ENCODE results near the gene CCDC32.
"Not testable (repeated sequence)": the region's sequence is repeated elsewhere in the genome, so short reads cannot be mapped to it uniquely, and the experiment has no call there.

The CCDC32 gene

GRCh38 chr15:40591389-40591788 is 26.5 kb upstream of the CCDC32 start:
- Histone ChIP-seq H3K27me3 (ENCODE audit: insufficient read depth, low read depth) (no peaks in the 10 kb centered on the region), H3K4me3 (IDR thresholded peaks at IDR 0.05; ENCODE audit: insufficient read depth, low read depth, low read length) (no peak overlapping the region), H3K27ac (no peak overlapping the region), H4K20me1 (ENCODE audit: insufficient read depth) (no peaks in the 10 kb centered on the region), H3K79me2 (ENCODE audit: insufficient read depth, low read depth) (peaks cover 19% of the 10 kb centered on the region), H3K9ac (no peak overlapping the region), H3K36me3 (ENCODE audit: insufficient read depth) (no peaks in the 10 kb centered on the region), H3K4me1 (ENCODE audit: low read depth, poor library complexity, severe bottlenecking) (peaks cover 34% of the 10 kb centered on the region), H3K4me2 (no peak overlapping the region), H2AFZ (ENCODE audit: low read depth) (no peak overlapping the region)
- TF ChIP-seq CTCF (conservative IDR thresholded peaks at IDR 0.05; ENCODE audit: low read depth, low read length), result no peak

GRCh38 chr15:40590667-40591050 is 25.8 kb upstream of the CCDC32 start:
- H4K20me1 ChIP-seq (ENCODE audit: insufficient read depth), result no peaks in the 10 kb centered on the region
- no peak overlapping the region for H2AFZ ChIP-seq (ENCODE audit: low read depth)
- no peaks in the 10 kb centered on the region for H3K27me3 ChIP-seq (ENCODE audit: insufficient read depth, low read depth)
- H3K4me1 ChIP-seq (ENCODE audit: low read depth, poor library complexity, severe bottlenecking), result peaks cover 27% of the 10 kb centered on the region
- TF ChIP-seq CTCF (conservative IDR thresholded peaks at IDR 0.05; ENCODE audit: low read depth, low read length), result no peak
- no peak overlapping the region for H3K9ac ChIP-seq
- H3K4me2 ChIP-seq, result no peak overlapping the region
- H3K27ac ChIP-seq, result no peak overlapping the region
- H3K36me3 ChIP-seq (ENCODE audit: insufficient read depth), result no peaks in the 10 kb centered on the region
- H3K4me3 ChIP-seq (IDR thresholded peaks at IDR 0.05; ENCODE audit: insufficient read depth, low read depth, low read length), result no peak overlapping the region
- H3K79me2 ChIP-seq (ENCODE audit: insufficient read depth, low read depth), result peaks cover 11% of the 10 kb centered on the region

GRCh38 chr15:40584191-40584590 is 19.3 kb upstream of the CCDC32 start:
- H3K27me3 ChIP-seq (ENCODE audit: insufficient read depth, low read depth), result no peaks in the 10 kb centered on the region
- no peak overlapping the region for H2AFZ ChIP-seq (ENCODE audit: low read depth)
- H3K27ac ChIP-seq, result no peak overlapping the region
- no peaks in the 10 kb centered on the region for H4K20me1 ChIP-seq (ENCODE audit: insufficient read depth)
- no peak overlapping the region for H3K4me3 ChIP-seq (IDR thresholded peaks at IDR 0.05; ENCODE audit: insufficient read depth, low read depth, low read length)
- no peak overlapping the region for H3K9ac ChIP-seq
- no peak overlapping the region for H3K4me2 ChIP-seq
- no peaks in the 10 kb centered on the region for H3K79me2 ChIP-seq (ENCODE audit: insufficient read depth, low read depth)
- no peak for TF ChIP-seq CTCF (conservative IDR thresholded peaks at IDR 0.05; ENCODE audit: low read depth, low read length)
- H3K36me3 ChIP-seq (ENCODE audit: insufficient read depth), result no peaks in the 10 kb centered on the region
- no peaks in the 10 kb centered on the region for H3K4me1 ChIP-seq (ENCODE audit: low read depth, poor library complexity, severe bottlenecking)

GRCh38 chr15:40582726-40583246 is 17.9 kb upstream of the CCDC32 start:
- Histone ChIP-seq H4K20me1 (ENCODE audit: insufficient read depth) (no peaks in the 10 kb centered on the region), H3K4me3 (IDR thresholded peaks at IDR 0.05; ENCODE audit: insufficient read depth, low read depth, low read length) (no peak overlapping the region), H2AFZ (ENCODE audit: low read depth) (no peak overlapping the region), H3K9ac (no peak overlapping the region), H3K27me3 (ENCODE audit: insufficient read depth, low read depth) (no peaks in the 10 kb centered on the region), H3K36me3 (ENCODE audit: insufficient read depth) (no peaks in the 10 kb centered on the region), H3K79me2 (ENCODE audit: insufficient read depth, low read depth) (no peaks in the 10 kb centered on the region), H3K4me2 (no peak overlapping the region), H3K27ac (no peak overlapping the region), H3K4me1 (ENCODE audit: low read depth, poor library complexity, severe bottlenecking) (no peaks in the 10 kb centered on the region)
- no peak for TF ChIP-seq CTCF (conservative IDR thresholded peaks at IDR 0.05; ENCODE audit: low read depth, low read length)

GRCh38 chr15:40581796-40582195 is 17.0 kb upstream of the CCDC32 start:
- H3K36me3 ChIP-seq (ENCODE audit: insufficient read depth); H3K27ac ChIP-seq; H4K20me1 ChIP-seq (ENCODE audit: insufficient read depth); H3K27me3 ChIP-seq (ENCODE audit: insufficient read depth, low read depth); H3K4me3 ChIP-seq (IDR thresholded peaks at IDR 0.05; ENCODE audit: insufficient read depth, low read depth, low read length); H3K9ac ChIP-seq; H3K4me2 ChIP-seq; H2AFZ ChIP-seq (ENCODE audit: low read depth); H3K79me2 ChIP-seq (ENCODE audit: insufficient read depth, low read depth); H3K4me1 ChIP-seq (ENCODE audit: low read depth, poor library complexity, severe bottlenecking): not testable (repeated sequence)

Measured in KMS-11 (cell line).